GM19328 (cell line): ENCODE results near the gene SPEM3.
A peak's percentile ranks its signal among the peaks of the same experiment; 100 is the strongest.

Experiments
- ATAC-seq: cut with Tn5 transposase; IDR thresholded peaks from one replicate; pipeline ENCODE4 v1.9.1; 2021; ENCODE audit warnings: mild to moderate bottlenecking, moderate library complexity; ENCODE audit not compliant: unreplicated experiment

The SPEM3 gene

DNA sequence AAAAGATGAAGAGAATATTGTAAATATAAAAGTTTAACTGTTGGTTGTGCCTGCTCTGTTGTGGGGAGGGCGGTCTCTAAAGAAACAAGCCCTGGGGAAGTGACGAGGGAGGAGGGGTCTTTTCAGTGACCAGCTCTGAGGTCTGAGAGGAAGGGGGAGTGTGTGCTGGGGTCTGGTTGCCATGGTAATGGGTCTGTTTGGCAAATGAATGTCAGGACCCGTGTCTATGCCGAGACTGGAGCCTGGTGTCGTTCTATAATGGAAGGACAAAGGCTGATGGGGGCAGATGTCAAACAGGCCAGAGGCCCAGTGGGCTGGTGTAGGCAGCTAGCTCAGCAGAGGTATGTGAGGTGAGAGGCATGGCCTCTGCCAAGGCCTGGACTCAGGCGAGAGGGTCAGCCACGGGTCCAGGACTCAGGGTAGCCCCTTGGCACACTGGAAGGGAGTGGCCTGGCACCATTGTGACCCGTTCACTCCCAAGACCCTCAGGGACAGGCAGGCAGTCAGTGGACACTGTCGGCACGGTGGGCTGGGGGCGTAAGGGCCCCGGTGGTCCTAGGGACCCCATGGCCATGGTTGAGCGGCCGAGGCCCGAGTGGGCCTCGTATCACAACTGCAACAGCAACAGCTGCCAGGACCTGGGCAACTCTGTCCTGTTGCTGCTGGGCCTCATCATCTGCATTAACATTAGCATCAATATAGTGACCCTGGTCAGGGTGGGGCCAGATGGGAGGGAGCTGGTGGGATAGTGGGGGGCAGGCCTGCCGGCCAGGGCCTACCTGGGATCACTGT, 8.6 kb upstream of the SPEM3 start, which contains the start of gene SPEM1:
TSS of gene SPEM1 (plus strand) at position 506 of the 792 bp plus-strand sequence. CDS start at position 567, 61 bp downstream.
- ATAC-seq, result no peak

DNA sequence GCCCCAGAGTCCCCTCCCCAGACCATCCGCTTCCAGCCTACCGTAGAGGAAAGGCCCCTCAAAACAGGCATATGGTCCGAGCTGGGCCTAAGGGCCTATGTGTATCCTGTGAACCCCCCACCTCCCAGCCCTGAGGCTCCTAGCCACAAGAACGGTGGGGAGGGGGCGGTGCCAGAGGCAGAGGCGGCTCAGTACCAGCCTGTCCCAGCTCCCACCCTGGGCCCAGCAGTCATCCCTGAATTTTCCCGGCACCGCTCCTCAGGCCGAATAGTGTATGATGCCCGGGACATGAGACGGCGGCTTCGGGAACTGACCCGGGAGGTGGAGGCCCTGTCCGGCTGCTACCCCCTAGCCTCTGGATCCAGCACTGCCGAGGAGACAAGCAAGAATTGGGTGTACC, 7.5 kb upstream of the SPEM3 start:
- ATAC-seq, result no peak

GRCh38 chr17:7423679-7424078, 5.0 kb upstream of the SPEM3 start:
- no peak for ATAC-seq

DNA sequence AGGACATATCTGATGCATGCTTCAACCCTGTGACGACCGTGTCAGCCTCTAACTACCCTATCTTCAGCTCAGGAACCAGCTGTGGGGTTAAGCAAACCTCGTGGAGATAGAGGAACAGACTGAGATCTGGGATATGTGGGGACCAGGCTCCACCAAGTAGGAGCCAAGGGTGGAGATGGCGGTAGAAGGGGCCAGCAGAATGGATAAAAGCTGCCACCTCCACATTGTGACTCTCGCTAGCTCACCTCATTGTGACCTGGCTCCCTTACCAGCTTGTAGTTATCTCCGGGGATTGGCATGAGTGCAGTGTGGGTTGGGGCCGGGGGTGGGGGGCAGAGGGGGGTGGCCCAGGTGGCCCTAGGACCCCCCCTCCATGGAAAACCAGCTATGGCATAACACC, 3.3 kb upstream of the SPEM3 start, which contains the start of gene SPEM2:
TSS of gene SPEM2 (plus strand) at position 301 of the 400 bp plus-strand sequence. CDS start at position 374, 73 bp downstream.
- no peak for ATAC-seq

GRCh38 chr17:7425756-7426155, 2.9 kb upstream of the SPEM3 start:
- ATAC-seq, result no peak

DNA sequence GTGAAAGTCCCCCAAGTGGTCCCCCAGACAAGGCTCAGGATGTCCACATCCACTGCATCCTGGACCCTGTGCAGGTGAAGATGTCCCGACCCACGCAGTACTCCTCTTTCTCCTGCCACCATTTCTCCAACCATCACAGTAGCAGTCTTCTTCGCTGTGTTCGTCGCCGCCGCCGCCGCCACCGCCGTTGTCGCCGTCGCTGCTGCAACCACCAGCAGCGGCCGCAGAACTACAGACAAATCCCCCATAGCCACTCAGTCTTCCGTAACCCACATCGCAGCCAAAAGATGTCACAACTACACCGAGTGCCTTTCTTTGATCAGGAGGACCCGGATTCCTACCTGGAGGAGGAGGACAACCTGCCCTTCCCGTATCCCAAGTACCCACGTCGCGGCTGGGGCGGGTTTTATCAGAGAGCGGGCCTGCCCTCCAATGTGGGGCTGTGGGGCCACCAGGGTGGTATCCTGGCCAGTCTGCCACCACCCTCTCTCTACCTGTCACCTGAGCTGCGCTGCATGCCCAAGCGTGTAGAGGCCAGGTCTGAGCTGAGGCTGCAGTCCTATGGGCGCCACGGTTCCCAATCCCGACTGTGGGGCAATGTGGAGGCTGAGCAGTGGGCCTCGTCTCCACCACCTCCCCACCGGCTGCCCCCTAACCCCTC, 2.3 kb upstream of the SPEM3 start:
- no peak for ATAC-seq

DNA sequence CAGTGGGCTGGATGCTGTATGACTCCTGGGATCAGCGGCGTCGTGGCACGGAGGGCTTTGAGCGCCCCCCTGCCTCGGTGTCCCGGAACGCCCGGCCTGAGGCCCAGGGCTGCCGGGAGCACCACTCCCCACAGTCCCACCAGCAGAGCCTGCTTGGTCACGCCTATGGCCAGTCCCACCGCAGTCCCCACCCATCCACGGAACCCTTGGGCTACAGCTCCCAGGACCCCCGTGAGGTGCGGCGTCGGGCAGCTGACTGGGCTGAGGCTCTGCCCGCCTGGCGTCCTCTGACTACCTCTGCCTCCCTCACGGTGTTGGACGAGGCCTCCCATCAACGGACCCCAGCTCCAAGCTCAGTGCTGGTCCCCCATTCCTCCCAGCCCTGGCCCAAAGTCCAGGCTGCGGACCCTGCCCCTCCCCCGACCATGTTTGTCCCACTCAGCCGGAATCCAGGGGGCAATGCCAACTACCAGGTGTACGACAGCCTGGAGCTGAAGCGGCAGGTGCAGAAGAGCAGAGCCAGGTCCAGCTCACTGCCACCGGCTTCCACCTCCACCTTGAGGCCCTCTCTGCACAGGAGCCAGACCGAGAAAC, 1.7 kb upstream of the SPEM3 start:
- no peak for ATAC-seq

DNA sequence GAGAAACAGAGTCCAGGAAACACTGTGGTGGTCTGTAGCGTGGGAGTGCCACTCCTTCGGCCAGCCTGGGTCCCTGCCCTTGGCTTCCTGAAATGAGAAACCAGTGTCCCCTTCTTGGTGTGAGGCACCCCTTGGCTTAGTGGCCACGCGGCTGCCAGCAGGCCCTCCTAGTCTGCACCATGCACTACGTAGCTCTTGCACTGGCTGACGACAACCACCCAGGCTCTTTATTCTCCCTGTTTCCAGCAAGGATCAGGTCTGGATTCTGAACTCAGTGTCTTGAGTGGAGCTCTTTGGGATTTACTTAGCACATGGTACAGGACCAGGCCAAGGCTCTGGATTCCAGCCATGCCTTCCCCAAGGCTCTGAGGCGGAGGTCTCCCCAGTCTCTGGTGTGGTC, 1.1 kb upstream of the SPEM3 start:
- ATAC-seq, result no peak

DNA sequence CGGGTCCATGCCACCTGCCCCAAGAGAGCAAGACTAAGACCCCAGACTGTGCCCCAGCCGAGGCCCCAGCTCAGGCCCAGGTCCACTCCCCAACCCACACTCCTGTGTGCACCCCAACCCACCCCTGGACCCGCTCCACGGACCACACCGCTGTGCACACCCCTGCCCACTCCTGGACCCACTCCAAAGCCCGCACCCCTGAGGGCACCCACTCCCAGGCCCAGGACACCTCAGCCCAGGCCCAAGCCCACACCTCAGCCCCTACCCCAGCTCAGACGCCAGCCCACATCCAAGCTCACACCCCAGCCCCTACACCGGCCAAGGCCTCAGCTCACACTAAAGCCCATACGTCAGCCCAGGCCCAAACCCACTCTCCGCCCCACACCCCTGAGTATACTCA, 1.1 kb downstream of the SPEM3 start:
- no peak for ATAC-seq

GRCh38 chr17:7431231-7431630, 2.6 kb downstream of the SPEM3 start:
- no peak for ATAC-seq

GRCh38 chr17:7432296-7432695, 3.6 kb downstream of the SPEM3 start:
- no peak for ATAC-seq

GRCh38 chr17:7435676-7436555, 7.3 kb downstream of the SPEM3 start:
- peak; percentile 21 for ATAC-seq

DNA sequence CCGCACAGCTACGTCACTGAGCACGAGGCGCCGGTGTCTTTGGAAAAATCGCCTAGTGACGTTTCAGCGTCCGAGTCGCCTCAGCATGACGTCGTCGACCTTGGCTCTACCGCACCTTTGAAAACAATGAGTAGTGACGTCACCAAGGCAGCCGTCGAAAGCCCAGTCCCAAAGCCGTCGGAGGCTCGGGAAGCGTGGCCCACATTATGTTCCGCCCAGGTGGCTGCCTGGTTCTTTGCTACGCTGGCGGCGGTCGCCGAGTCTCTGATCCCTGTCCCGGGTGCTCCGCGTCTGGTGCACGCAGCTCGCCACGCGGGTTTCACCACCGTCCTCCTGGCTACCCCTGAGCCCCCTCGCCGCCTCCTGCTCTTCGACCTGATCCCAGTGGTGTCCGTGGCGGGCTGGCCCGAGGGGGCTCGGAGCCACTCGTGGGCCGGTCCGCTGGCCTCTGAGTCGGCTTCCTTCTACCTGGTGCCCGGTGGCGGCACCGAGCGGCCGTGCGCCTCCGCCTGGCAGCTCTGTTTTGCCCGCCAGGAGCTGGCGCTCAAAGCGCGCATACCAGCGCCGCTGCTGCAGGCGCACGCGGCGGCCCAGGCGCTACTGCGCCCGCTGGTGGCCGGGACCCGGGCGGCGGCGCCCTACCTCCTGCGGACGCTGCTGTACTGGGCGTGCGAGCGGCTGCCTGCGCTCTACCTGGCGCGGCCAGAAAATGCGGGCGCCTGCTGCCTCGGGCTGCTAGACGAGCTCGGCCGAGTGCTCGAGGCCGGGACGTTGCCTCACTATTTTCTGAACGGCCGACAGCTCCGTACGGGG, 8.1 kb downstream of the SPEM3 start:
- no peak for ATAC-seq

GRCh38 chr17:7437369-7437863, 8.8 kb downstream of the SPEM3 start:
- no peak for ATAC-seq

DNA sequence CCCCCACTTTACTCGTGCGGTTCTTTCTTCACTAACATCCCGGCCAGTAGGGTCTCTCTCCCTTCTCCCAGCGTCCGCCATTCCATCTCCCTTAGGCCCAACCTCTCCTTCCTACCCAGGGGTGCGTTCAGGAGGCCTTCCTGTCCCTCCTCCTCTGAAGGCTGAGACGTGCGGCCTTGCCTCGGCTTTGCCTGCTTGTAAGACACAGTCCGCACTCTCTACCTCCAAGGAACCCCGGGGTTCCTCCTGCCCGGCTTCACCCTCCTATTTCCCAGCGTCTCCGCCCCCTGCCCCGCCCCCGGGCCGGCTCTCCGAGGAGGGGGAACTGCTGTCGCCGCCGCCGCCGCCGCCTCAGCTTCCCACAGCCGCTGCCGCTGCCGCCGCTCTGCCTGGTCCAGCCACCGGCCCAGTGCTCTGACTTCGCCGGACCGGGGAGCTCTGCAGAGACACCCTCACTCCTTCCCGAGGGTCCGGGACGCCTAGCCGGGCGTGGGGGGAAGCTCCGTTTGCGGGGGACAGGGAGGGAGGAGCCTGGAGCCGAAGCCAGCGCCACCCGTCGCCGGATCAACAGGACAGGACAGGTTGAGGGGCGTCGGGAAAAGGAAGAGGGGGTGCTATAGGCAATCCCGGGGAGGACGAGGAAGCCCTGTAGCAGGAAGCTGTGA, 9.4 kb downstream of the SPEM3 start:
- no peak for ATAC-seq

DNA sequence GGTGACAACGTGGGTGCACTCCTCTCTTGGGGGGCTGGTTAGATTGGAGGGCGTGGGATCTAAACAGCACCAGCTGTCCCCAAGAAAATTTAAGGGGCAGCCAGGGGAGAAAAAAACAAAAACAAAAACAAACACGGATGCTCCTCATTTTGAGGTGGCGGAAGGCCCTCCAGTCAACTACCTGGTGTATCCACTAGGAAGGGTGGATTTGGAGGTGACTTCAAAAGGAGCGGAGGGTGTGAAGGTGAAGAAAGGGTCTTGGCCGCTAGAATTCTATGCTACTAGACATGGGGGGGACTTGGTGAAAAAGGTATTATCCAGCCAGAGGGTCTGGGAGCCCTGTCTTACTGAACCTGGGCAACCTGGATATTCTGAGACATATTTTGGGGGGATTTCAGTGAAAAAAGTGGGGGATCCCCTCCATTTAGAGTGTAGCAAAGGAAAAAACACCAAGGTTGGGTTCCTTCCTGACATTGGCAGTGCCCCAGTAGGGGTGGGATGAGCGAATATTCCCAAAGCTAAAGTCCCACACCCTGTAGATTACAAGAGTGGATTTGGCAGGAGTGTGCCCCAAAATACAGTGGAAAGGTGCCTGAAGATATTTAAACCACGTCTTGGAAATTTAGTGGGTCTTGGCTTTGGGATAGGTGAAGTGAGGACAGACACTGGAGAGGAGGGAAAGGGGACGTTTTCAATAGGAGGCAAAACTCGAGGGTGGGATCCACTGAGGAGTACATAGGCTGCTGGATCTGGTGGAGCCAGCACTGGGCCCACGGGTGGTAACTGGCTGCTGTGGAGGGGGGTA, 10.2 kb downstream of the SPEM3 start:
- ATAC-seq, result no peak

- ATAC-seq, result no peak
Observed at GRCh38 chr17:7439462-7440112, 10.9 kb downstream of the SPEM3 start, which contains the start of gene FGF11. TSS of gene FGF11 (plus strand) at chr17:7439512. CDS start at chr17:7439621, 109 bp downstream.
